Uterus (tissue), 4 donors: ENCODE data around the gene MCAM. TPM values are rescaled to one million over a fixed set of nuclear protein-coding genes. Genes with fewer than 3 reads are reported as not detected.

Source experiments
- DNase-seq, 2 donors: peaks; one replicate each; pipeline ENCODE4 v3.0.0-alpha.2; 2019 to 2020
- H3K27ac ChIP-seq, 2 donors: fragments of 200-600 bp; sonication (generic); 1 replicate in 1 of 2; 2 replicates in 1 of 2; pipeline ENCODE4 v1.5.1; 2016 to 2018
- H3K27me3 ChIP-seq, 2 donors: fragments of 200-600 bp; sonication (generic); one replicate each; pipeline ENCODE4 v1.5.1; 2018 to 2019; ENCODE audit warnings: control low read depth in 1 of 2
- H3K36me3 ChIP-seq, 2 donors: fragments of 200-600 bp; sonication (generic); one replicate each; pipeline ENCODE4 v1.5.1; 2019; ENCODE audit warnings: control low read depth in 1 of 2
- H3K4me1 ChIP-seq, 2 donors: fragments of 200-600 bp; sonication (generic); one replicate each; pipeline ENCODE4 v1.5.1; 2018 to 2019; ENCODE audit warnings: control low read depth in 1 of 2
- H3K4me3 ChIP-seq, 2 donors: fragments of 200-600 bp; sonication (generic); 1 replicate in 1 of 2; 2 replicates in 1 of 2; pipeline ENCODE4 v1.5.1; 2018 to 2019; ENCODE audit warnings: mild to moderate bottlenecking in 1 of 2
- H3K9me3 ChIP-seq, 2 donors: fragments of 200-600 bp; sonication (generic); one replicate each; pipeline ENCODE4 v1.5.1; 2019; ENCODE audit warnings: control low read depth in 1 of 2
- CTCF ChIP-seq, 4 experiments: fragments of 200-600 bp in 2 of 4; fragments of 450-650 bp in 2 of 4; sonication (generic) in 2 of 4; IDR thresholded peaks; one replicate each; pipeline ENCODE4 v1.5.1; 2016 to 2019; ENCODE audit warnings: antibody characterized with exemption in 4 of 4, mild to moderate bottlenecking in 2 of 4, moderate library complexity in 1 of 4
- POLR2A ChIP-seq, 2 donors: fragments of 450-650 bp; IDR thresholded peaks; one replicate each; pipeline ENCODE4 v1.6.1; 2016; ENCODE audit warnings: antibody characterized with exemption in 2 of 2, mild to moderate bottlenecking in 1 of 2, moderate library complexity in 1 of 2
- intact Hi-C: fragments of 100-400 bp; cut with DNase I; formaldehyde crosslinking; loops from one replicate; pipeline ENCODE4 v1.15.1; 2023; ENCODE audit warnings: low total_unique reads
- total RNA-seq, 4 donors: library from RNA; depleted of rRNA in 3 of 4; stranded (reverse); fragments of >200 nt in 3 of 4; gene quantifications; one replicate each; pipeline versions ENCODE4 v1.1.0 to v1.2.4, GENCODE V29; 2014 to 2023
- donor health status: DM: yes; HTN: yes; CAD: no.

MCAM gene
- total RNA-seq, 4 donors from 2014 or later: 228 to 564 (median 354) TPM

GRCh38 chr11:119318240-119319135 is 1.6 kb upstream of the MCAM start:
- H3K27ac ChIP-seq: peak overlapping the region; percentile 93 to 94
- H3K4me3 ChIP-seq: no peak overlapping the region
- DNase-seq: peak in 1 of 2 donors; percentile 63
- H3K4me1 ChIP-seq: peaks cover 0 to 6% of the 10 kb centered on the region in 2 donors
- no peaks in the 10 kb centered on the region for H3K36me3 ChIP-seq
- no peaks in the 10 kb centered on the region for H3K9me3 ChIP-seq
- no peaks in the 10 kb centered on the region for H3K27me3 ChIP-seq
- intact Hi-C loops: no loop called here
- TF ChIP-seq CTCF (IDR thresholded peaks at IDR 0.05) (peak in 1 of 4 experiments; percentile 1), POLR2A (IDR thresholded peaks at IDR 0.05) (peak in 1 of 2 donors; percentile 16)

- Histone ChIP-seq H3K4me1 (peaks cover 0 to 6% of the 10 kb centered on the region in 2 donors), H3K27ac (peak overlapping the region; percentile 93 to 94), H3K27me3 (no peaks in the 10 kb centered on the region), H3K4me3 (peak overlapping the region in 1 of 2 donors; percentile 20), H3K36me3 (no peaks in the 10 kb centered on the region), H3K9me3 (no peaks in the 10 kb centered on the region)
- intact Hi-C loops: no loop called here
- no peak for TF ChIP-seq CTCF (IDR thresholded peaks at IDR 0.05)
- peak; percentile 11 to 36 for TF ChIP-seq POLR2A (IDR thresholded peaks at IDR 0.05)
- no peak for DNase-seq
These were observed 786 bp upstream of the MCAM start for GRCh38 chr11:119317592-119318239.

- Histone ChIP-seq H3K4me3 (peak overlapping the region; percentile 58 to 67), H3K9me3 (no peaks in the 10 kb centered on the region), H3K36me3 (no peaks in the 10 kb centered on the region), H3K27me3 (no peaks in the 10 kb centered on the region), H3K4me1 (no peaks in the 10 kb centered on the region), H3K27ac (peak overlapping the region; percentile 93 to 94)
- TF ChIP-seq POLR2A (IDR thresholded peaks at IDR 0.05): peak in 1 of 2 donors; percentile 4
- no peak for TF ChIP-seq CTCF (IDR thresholded peaks at IDR 0.05)
- DNase-seq: peak; percentile 57 to 61
- intact Hi-C loops: no loop called here
These were observed 758 bp downstream of the MCAM start for GRCh38 chr11:119316016-119316728.

GRCh38 chr11:119315131-119316015 is 1.6 kb downstream of the MCAM start:
- Histone ChIP-seq H3K36me3 (no peaks in the 10 kb centered on the region), H3K4me3 (peak overlapping the region; percentile 58 to 67), H3K9me3 (no peaks in the 10 kb centered on the region), H3K27me3 (no peaks in the 10 kb centered on the region), H3K27ac (peak overlapping the region; percentile 93 to 94), H3K4me1 (no peaks in the 10 kb centered on the region)
- intact Hi-C loops: no loop called here
- TF ChIP-seq POLR2A (IDR thresholded peaks at IDR 0.05) (no peak), CTCF (IDR thresholded peaks at IDR 0.05) (peak in 1 of 4 experiments; percentile 21)
- DNase-seq: peak in 1 of 2 donors; percentile 40
